K562 (cell line): Measurements from ENCODE around the gene NBPF3. TPM values are rescaled to one million over a fixed set of nuclear protein-coding genes. Genes with fewer than 3 reads are reported as not detected.

ENCODE experiments used
- ATAC-seq: fragments of 200-7000 bp; cut with Tn5 transposase; 3 replicates; pipeline ENCODE4 v1.9.1; 2020; ENCODE audit warnings: moderate library complexity
- BruUV-seq: library from RNA; stranded (reverse); fragments of 400-500 nt; replicated peaks from 2 replicates; lab custom pipeline; 2021; lab: Mats Ljungman, UMichigan
- CTCF ChIA-PET: fragments of 300-600 bp; formaldehyde crosslinking; extraction: SDS; loops from one replicate; lab custom pipeline; 2021; ENCODE audit warnings: low intra/inter-chr PET ratio; lab: Yijun Ruan, JAX
- POLR2A ChIA-PET: fragments of 300-600, 350-650 bp; sonication (Branson Sonifier 250); formaldehyde crosslinking; extraction: SDS; loops from one replicate; lab custom pipeline; 2021; ENCODE audit warnings: antibody characterized with exemption, inconsistent platforms; lab: Yijun Ruan, JAX
- DNase-seq, 4 experiments: peaks; one replicate each; pipeline versions ENCODE4 v3.0.0 to v3.0.0-alpha.2; 2011 to 2018; ENCODE audit warnings: low spot score in 3 of 4, mixed read lengths in 3 of 4; ENCODE audit errors: extremely low read depth in 1 of 4
- FAIRE-seq: peaks from 2 replicates; lab custom pipeline; 2011; peaks lifted over from hg19 to GRCh38; lab: Jason Lieb, UNC
- H2AFZ ChIP-seq: 2 replicates; pipeline ENCODE4 v1.6.0; 2011; ENCODE audit warnings: low read depth, low read length, control low read depth, inconsistent platforms
- H3K27ac ChIP-seq: fragments of 200-600 bp; 3 replicates; pipeline ENCODE4 v1.8.0; 2011; ENCODE audit warnings: low read depth, mild to moderate bottlenecking, control low read depth, inconsistent platforms, low read length, moderate library complexity, mixed read lengths; ENCODE audit errors: extremely low read depth
- H3K27me3 ChIP-seq, 2 experiments: fragments of 300-600 bp in 1 of 2; 2 replicates in 1 of 2; 3 replicates in 1 of 2; pipeline versions ENCODE4 v1.6.0 to v1.8.0; 2011; ENCODE audit warnings: inconsistent platforms in 2 of 2, low read length in 2 of 2, mild to moderate bottlenecking in 1 of 2, mixed read lengths in 1 of 2, moderate library complexity in 1 of 2; ENCODE audit not compliant: control insufficient read depth in 2 of 2, insufficient read depth in 2 of 2
- H3K36me3 ChIP-seq: fragments of 300-600 bp; 3 replicates; pipeline ENCODE4 v1.8.0; 2011; ENCODE audit warnings: mild to moderate bottlenecking, low read length, inconsistent platforms; ENCODE audit not compliant: control insufficient read depth, insufficient read depth
- H3K4me1 ChIP-seq, 2 experiments: fragments of 200-600 bp in 1 of 2; replicated peaks in 1 of 2; 2 replicates in 1 of 2; 3 replicates in 1 of 2; pipeline versions ENCODE4 v1.5.1 to v1.8.0; 2011; ENCODE audit warnings: inconsistent platforms in 2 of 2, low read length in 2 of 2, mild to moderate bottlenecking in 1 of 2, mixed read lengths in 1 of 2, moderate library complexity in 1 of 2; ENCODE audit not compliant: control insufficient read depth in 2 of 2, insufficient read depth in 2 of 2
- H3K4me2 ChIP-seq: 2 replicates; pipeline ENCODE4 v1.6.1; 2011; ENCODE audit warnings: low read length, control low read depth, inconsistent platforms, mixed read lengths; ENCODE audit not compliant: insufficient read depth
- H3K4me3 ChIP-seq: fragments of 200-600 bp; sonication (generic), shearing (Covaris generic); 2 replicates; pipeline ENCODE4 v1.5.1; 2016; ENCODE audit warnings: control low read depth, inconsistent platforms
- H3K79me2 ChIP-seq: fragments of 200-600 bp; 3 replicates; pipeline ENCODE4 v1.8.0; 2011; ENCODE audit warnings: low read length, inconsistent platforms; ENCODE audit not compliant: control insufficient read depth, insufficient read depth
- H3K9ac ChIP-seq, 2 experiments: 2 replicates each; pipeline versions ENCODE4 v1.6.0 to v1.6.1; 2011; ENCODE audit warnings: low read depth in 2 of 2, low read length in 2 of 2, control low read depth in 1 of 2, inconsistent platforms in 1 of 2, mild to moderate bottlenecking in 1 of 2, mixed read lengths in 1 of 2; ENCODE audit not compliant: insufficient read depth in 1 of 2
- H3K9me1 ChIP-seq: one replicate; pipeline ENCODE4 v1.6.0; 2011; ENCODE audit warnings: inconsistent platforms, mild to moderate bottlenecking, low read length, moderate library complexity; ENCODE audit not compliant: control insufficient read depth, insufficient read depth
- H3K9me3 ChIP-seq: replicated peaks from 2 replicates; pipeline ENCODE4 v1.5.1; 2011; ENCODE audit warnings: low read depth, low read length, inconsistent platforms; ENCODE audit not compliant: control insufficient read depth, insufficient read depth
- H4K20me1 ChIP-seq: replicated peaks from 2 replicates; pipeline ENCODE4 v1.6.1; 2011; ENCODE audit warnings: low read length, inconsistent platforms, mixed read lengths; ENCODE audit not compliant: control insufficient read depth, insufficient read depth
- ATF1 ChIP-seq, 2 experiments: fragments of 450-650 bp in 1 of 2; IDR thresholded peaks; 2 replicates each; pipeline ENCODE4 v1.6.1; 2016; ENCODE audit warnings: missing compliant biosample characterization in 1 of 2, missing genetic modification characterization in 1 of 2
- ELF2 ChIP-seq: fragments of 250-450 bp; sonication (Bioruptor Pico); IDR thresholded peaks from 2 replicates; pipeline ENCODE4 v1.5.0; 2021; ENCODE audit warnings: mild to moderate bottlenecking
- ZKSCAN1 ChIP-seq: fragments of 150-350 bp; IDR thresholded peaks from 2 replicates; pipeline ENCODE4 v1.6.1; 2016; ENCODE audit warnings: low read depth, low read length
- ZNF583 ChIP-seq: fragments of 250-450 bp; sonication (Bioruptor Pico); IDR thresholded peaks from 2 replicates; pipeline ENCODE4 v1.4.0; 2020
- ZNF76 ChIP-seq: fragments of 250-450 bp; sonication (Bioruptor Pico); IDR thresholded peaks from 2 replicates; pipeline ENCODE4 v1.4.0; 2020; ENCODE audit warnings: mild to moderate bottlenecking, moderate library complexity, borderline replicate concordance
- whole genome bisulfite sequencing: fragments of 100-300 bp; shearing (Covaris generic); methylation state at CpG from one replicate; pipeline ENCODE4 v1.1.6; 2016; ENCODE audit warnings: low coverage, mixed read lengths; ENCODE audit not compliant: insufficient coverage; ENCODE audit errors: missing lambda C conversion rate; 5-methylcytosine and 5-hydroxymethylcytosine counted together
- in situ Hi-C: fragments of 300-500 bp; cut with MboI; formaldehyde crosslinking; loops from 4 replicates; pipeline ENCODE4 v1.15.0; 2018; ENCODE audit warnings: inconsistent platforms, mixed read lengths
- intact Hi-C: fragments of 100-400 bp; cut with micrococcal nuclease; formaldehyde crosslinking; loops from 2 replicates; pipeline ENCODE4 v1.14.2; 2022
- polyA plus RNA-seq, 8 experiments: library from polyadenylated mRNA; depleted of rRNA in 4 of 8; stranded (reverse) in 5 of 8; unstranded in 3 of 8; fragments of >200 nt; fragmentation: Nextera tagmentation in 2 of 8; fragmentation: Illumina TruSeq in 1 of 8; extraction: Ambion mirVana in 2 of 8; extraction: Trizol in 1 of 8; gene quantifications; 2 replicates each; pipeline versions ENCODE4 v1.2.1 to v1.2.3, GENCODE V29; 2011 to 2014; ENCODE audit warnings: inconsistent platforms in 1 of 8, missing spikeins in 1 of 8
- total RNA-seq, 7 experiments: library from RNA; depleted of rRNA in 6 of 7; stranded (reverse); fragments of >200 nt in 6 of 7; fragmentation: Illumina TruSeq in 2 of 7; extraction: Trizol in 2 of 7; gene quantifications; 2 replicates each; pipeline versions ENCODE4 v1.2.1 to v1.2.3, GENCODE V29; 2011 to 2021; ENCODE audit warnings: low replicate concordance in 1 of 7

The NBPF3 gene
- total and polyA plus RNA-seq, 9 of the 15 experiments (the other 6 are each of a cell fraction or from before 2014, with no cell fraction given): 1.5 to 7.3 (median 5.4) TPM

GRCh38 chr1:21489146-21489545 is 49.2 kb downstream of the NBPF3 start:
- TF ChIP-seq ZNF583 (CRISPR knock-in tag): no peak
- TF ChIP-seq ZKSCAN1: 0 out of 2 replicates have a peak, but pooled peaks have one; percentile 56
- TF ChIP-seq ATF1 (CRISPR knock-in tag; IDR thresholded peaks at IDR 0.05): no peak
- TF ChIP-seq ATF1 (tag; IDR thresholded peaks at IDR 0.05): peak; percentile 25; the same call in 1 of the 2 replicates
- 0 out of 2 replicates have a peak, but pooled peaks have one; percentile 23 for TF ChIP-seq ZNF76 (CRISPR knock-in tag)
- no peak for TF ChIP-seq ELF2 (CRISPR knock-in tag)
- TF ChIP-seq, all 486 proteins: peak for 3
- no TSS peak for BruUV-seq

More at GRCh38 chr1:21489146-21489545, 49.2 kb downstream of the NBPF3 start:
- H3K9ac ChIP-seq: 0 out of 4 replicates have a peak overlapping the region, but pooled peaks of 1 of the 2 experiments have one; percentile 37
- no peaks in the 10 kb centered on the region for H3K79me2 ChIP-seq
- ChIA-PET POLR2A (interaction anchor here (0.6 to 0.7 kb wide), 2 partner anchors 187 to 295 kb away, joined by 3 read pairs; no protein-coding TSS in a partner anchor), CTCF (no interaction called here)
- H3K9me1 ChIP-seq: no peaks in the 10 kb centered on the region
- H3K36me3 ChIP-seq: no peaks in the 10 kb centered on the region
- WGBS: 38% methylated on average over 11 of the region's 11 CpGs
- ATAC-seq (no peak), FAIRE-seq (no peak), DNase-seq (no peak)
- peaks cover 0 to 10% of the 10 kb centered on the region in 2 experiments; a peak in 3 of 5 replicates for H3K4me1 ChIP-seq
- H3K27ac ChIP-seq: no peak overlapping the region
- H3K4me3 ChIP-seq: no peak overlapping the region
- intact Hi-C loops: no loop called here
- no peaks in the 10 kb centered on the region for H4K20me1 ChIP-seq
- H3K4me2 ChIP-seq: peak overlapping the region; percentile 47; the same call in 1 of the 2 replicates
- peaks cover 4% of the 10 kb centered on the region for H3K9me3 ChIP-seq
- H3K27me3 ChIP-seq: peaks cover 14 to 31% of the 10 kb centered on the region in 2 experiments; a peak in 4 of 5 replicates
- peak overlapping the region; percentile 43 for H2AFZ ChIP-seq
- in situ Hi-C loops: loop anchor here (5.0 kb wide), 1 partner anchor 67 kb away; no protein-coding TSS in a partner anchor
